ENCODE results near the gene MPEG1.

The MPEG1 gene

DNA sequence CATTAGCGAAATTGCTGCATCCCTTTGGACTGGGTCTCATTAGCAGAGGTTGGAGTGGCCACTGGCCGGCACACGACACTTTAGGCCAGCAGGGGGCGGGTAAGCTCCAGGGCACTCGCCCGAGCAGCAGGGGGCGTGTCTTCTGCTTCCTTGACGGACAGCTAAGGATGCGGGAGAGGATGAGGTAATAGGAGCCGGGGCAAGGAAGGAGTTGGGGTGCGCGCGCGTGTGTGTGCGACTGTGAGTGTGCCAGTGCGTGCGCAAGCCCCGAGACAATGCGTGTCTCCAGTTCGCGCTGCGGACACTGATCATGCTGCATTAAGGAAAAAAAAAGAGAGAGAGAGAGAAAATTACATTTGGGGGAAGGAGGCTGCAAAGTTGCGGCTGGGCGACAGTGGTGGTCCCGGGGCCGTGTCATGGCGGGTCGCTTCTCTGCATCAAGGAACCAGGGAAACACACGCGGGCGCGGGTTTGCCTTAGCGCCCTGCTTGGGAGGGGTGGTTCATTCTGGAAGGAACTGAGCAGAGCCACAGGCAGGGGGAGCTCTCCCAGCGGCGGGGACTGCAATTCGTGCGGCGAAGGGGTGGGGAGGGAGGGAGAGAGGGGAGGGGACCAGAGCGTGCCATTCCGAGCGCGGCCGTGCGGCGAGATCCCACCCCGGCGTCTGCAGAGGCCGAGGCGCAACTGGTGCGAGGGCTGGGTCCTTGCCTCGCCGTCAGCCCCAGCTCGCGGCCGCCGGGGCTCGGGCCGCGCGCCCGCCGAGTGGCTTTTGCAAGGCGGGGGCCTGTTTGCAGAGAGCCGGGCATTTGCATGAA, 41.0 kb downstream of the MPEG1 start, which contains the start of gene DTX4:
Gene DTX4, plus strand, starts transcription at position 625 of the 815 bp plus-strand sequence. CDS start 464 bp downstream, outside the sequence.
- Histone ChIP-seq H3K79me2 (ENCODE audit: insufficient read depth, low read length) (no peaks in the 10 kb centered on the region; the same call in 1 of the 2 replicates), H3K4me2 (ENCODE audit: low read depth, low read length, poor library complexity, severe bottlenecking) (peak within 1 kb of the TSS; percentile 95), H3K4me3 (ENCODE audit: low read length, poor library complexity, severe bottlenecking) (peak within 1 kb of the TSS; percentile 88), H3K27me3 (ENCODE audit: insufficient read depth, low read length, poor library complexity, severe bottlenecking) (peaks cover 5% of the 10 kb centered on the region), H4K20me1 (ENCODE audit: insufficient read depth, low read length, poor library complexity, severe bottlenecking) (peaks cover 4% of the 10 kb centered on the region), H2AFZ (ENCODE audit: low read length) (peak within 1 kb of the TSS; percentile 98), H3F3A (ENCODE audit: low read depth) (no peaks in the 10 kb centered on the region), H3K4me1 (ENCODE audit: insufficient read depth, low read length, poor library complexity, severe bottlenecking) (peaks cover 9% of the 10 kb centered on the region), H3K36me3 (ENCODE audit: insufficient read depth, low read length) (no peaks in the 10 kb centered on the region), H3K9ac (ENCODE audit: low read depth, low read length, poor library complexity, severe bottlenecking) (peak within 1 kb of the TSS; percentile 75), H3K9me3 (ENCODE audit: insufficient read depth, low read depth, low read length) (no peaks in the 10 kb centered on the region), H3K9me2 (replicated peaks; ENCODE audit: low read depth, low read length) (no peaks in the 10 kb centered on the region)
- TF ChIP-seq, protein P1, sequence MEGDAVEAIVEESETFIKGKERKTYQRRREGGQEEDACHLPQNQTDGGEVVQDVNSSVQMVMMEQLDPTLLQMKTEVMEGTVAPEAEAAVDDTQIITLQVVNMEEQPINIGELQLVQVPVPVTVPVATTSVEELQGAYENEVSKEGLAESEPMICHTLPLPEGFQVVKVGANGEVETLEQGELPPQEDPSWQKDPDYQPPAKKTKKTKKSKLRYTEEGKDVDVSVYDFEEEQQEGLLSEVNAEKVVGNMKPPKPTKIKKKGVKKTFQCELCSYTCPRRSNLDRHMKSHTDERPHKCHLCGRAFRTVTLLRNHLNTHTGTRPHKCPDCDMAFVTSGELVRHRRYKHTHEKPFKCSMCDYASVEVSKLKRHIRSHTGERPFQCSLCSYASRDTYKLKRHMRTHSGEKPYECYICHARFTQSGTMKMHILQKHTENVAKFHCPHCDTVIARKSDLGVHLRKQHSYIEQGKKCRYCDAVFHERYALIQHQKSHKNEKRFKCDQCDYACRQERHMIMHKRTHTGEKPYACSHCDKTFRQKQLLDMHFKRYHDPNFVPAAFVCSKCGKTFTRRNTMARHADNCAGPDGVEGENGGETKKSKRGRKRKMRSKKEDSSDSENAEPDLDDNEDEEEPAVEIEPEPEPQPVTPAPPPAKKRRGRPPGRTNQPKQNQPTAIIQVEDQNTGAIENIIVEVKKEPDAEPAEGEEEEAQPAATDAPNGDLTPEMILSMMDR (conservative IDR thresholded peaks at IDR 0.05; ENCODE audit: low read length), result peak; percentile 71
- TF ChIP-seq EZH2phosphoT487 (IDR thresholded peaks at IDR 0.05; ENCODE audit: borderline replicate concordance), result no peak

GRCh38 chr11:59164028-59164427, 48.7 kb downstream of the MPEG1 start:
- no peaks in the 10 kb centered on the region for H3F3A ChIP-seq (ENCODE audit: low read depth)
- H3K9me3 ChIP-seq (ENCODE audit: insufficient read depth, low read depth, low read length), result no peaks in the 10 kb centered on the region
- no peaks in the 10 kb centered on the region for H4K20me1 ChIP-seq (ENCODE audit: insufficient read depth, low read length, poor library complexity, severe bottlenecking)
- no peaks in the 10 kb centered on the region for H3K36me3 ChIP-seq (ENCODE audit: insufficient read depth, low read length)
- H3K79me2 ChIP-seq (ENCODE audit: insufficient read depth, low read length), result no peaks in the 10 kb centered on the region
- H3K9ac ChIP-seq (ENCODE audit: low read depth, low read length, poor library complexity, severe bottlenecking), result no peak overlapping the region
- no peaks in the 10 kb centered on the region for H3K9me2 ChIP-seq (replicated peaks; ENCODE audit: low read depth, low read length)
- TF ChIP-seq, protein P1 (conservative IDR thresholded peaks at IDR 0.05; ENCODE audit: low read length), result no peak
- no peak for TF ChIP-seq EZH2phosphoT487 (IDR thresholded peaks at IDR 0.05; ENCODE audit: borderline replicate concordance)
- no peaks in the 10 kb centered on the region for H3K4me1 ChIP-seq (ENCODE audit: insufficient read depth, low read length, poor library complexity, severe bottlenecking)
- H3K4me3 ChIP-seq (ENCODE audit: low read length, poor library complexity, severe bottlenecking), result no peak overlapping the region
- no peak overlapping the region for H3K4me2 ChIP-seq (ENCODE audit: low read depth, low read length, poor library complexity, severe bottlenecking)
- H2AFZ ChIP-seq (ENCODE audit: low read length), result no peak overlapping the region
- no peaks in the 10 kb centered on the region for H3K27me3 ChIP-seq (ENCODE audit: insufficient read depth, low read length, poor library complexity, severe bottlenecking)
